H9 (cell line): Measurements from ENCODE around the gene ACSM5. TPM values are rescaled to one million over a fixed set of nuclear protein-coding genes. Genes with fewer than 3 reads are reported as not detected.
"Not testable (repeated sequence)": the region's sequence is repeated elsewhere in the genome, so short reads cannot be mapped to it uniquely, and the experiment has no call there.

ENCODE experiments used
- DNase-seq: peaks from one replicate; pipeline ENCODE4 v3.0.0-alpha.2; 2017
- H2AFZ ChIP-seq: one replicate; pipeline ENCODE4 v1.6.1; 2013; ENCODE audit warnings: mild to moderate bottlenecking, low read length, control low read depth, moderate library complexity
- H2AK5ac ChIP-seq: 2 replicates; pipeline ENCODE4 v1.6.1; 2013; ENCODE audit warnings: low read length, control low read depth, mixed read lengths; ENCODE audit not compliant: insufficient read length
- H2BK120ac ChIP-seq: one replicate; pipeline ENCODE4 v1.6.1; 2013; ENCODE audit warnings: low read depth, mild to moderate bottlenecking, low read length, control low read depth, inconsistent platforms; ENCODE audit not compliant: poor library complexity, severe bottlenecking
- H2BK12ac ChIP-seq: 2 replicates; pipeline ENCODE4 v1.6.1; 2013; ENCODE audit warnings: low read length, control low read depth, mixed read lengths, low read depth; ENCODE audit not compliant: insufficient read length
- H2BK15ac ChIP-seq: 2 replicates; pipeline ENCODE4 v1.6.1; 2013; ENCODE audit warnings: low read depth, low read length, control low read depth
- H2BK20ac ChIP-seq: one replicate; pipeline ENCODE4 v1.6.1; 2013; ENCODE audit warnings: low read depth, mild to moderate bottlenecking, low read length, control low read depth, inconsistent platforms; ENCODE audit not compliant: poor library complexity, severe bottlenecking
- H2BK5ac ChIP-seq: 2 replicates; pipeline ENCODE4 v1.6.1; 2013; ENCODE audit warnings: low read length, control low read depth, mixed read lengths; ENCODE audit not compliant: insufficient read length
- H3K14ac ChIP-seq: 2 replicates; pipeline ENCODE4 v1.6.1; 2013; ENCODE audit warnings: low read length, control low read depth; ENCODE audit not compliant: insufficient read depth
- H3K18ac ChIP-seq: 2 replicates; pipeline ENCODE4 v1.6.1; 2013; ENCODE audit warnings: low read depth, mild to moderate bottlenecking, mixed read lengths, low read length, control low read depth; ENCODE audit not compliant: insufficient read length
- H3K23ac ChIP-seq: 2 replicates; pipeline ENCODE4 v1.6.1; 2013; ENCODE audit warnings: low read length, control low read depth, mixed read lengths, low read depth; ENCODE audit not compliant: insufficient read length
- H3K23me2 ChIP-seq: 2 replicates; pipeline ENCODE4 v1.6.1; 2013; ENCODE audit warnings: low read depth, mild to moderate bottlenecking, mixed read lengths, low read length, control low read depth; ENCODE audit not compliant: insufficient read length, poor library complexity, severe bottlenecking
- H3K27ac ChIP-seq: 2 replicates; pipeline ENCODE4 v1.5.1; 2013; ENCODE audit warnings: low read length, control low read depth, mixed read lengths, low read depth; ENCODE audit not compliant: insufficient read length
- H3K27me3 ChIP-seq: 2 replicates; pipeline ENCODE4 v1.6.1; 2013; ENCODE audit warnings: low read length, control low read depth, inconsistent platforms; ENCODE audit not compliant: insufficient read depth
- H3K4ac ChIP-seq: 2 replicates; pipeline ENCODE4 v1.6.1; 2013; ENCODE audit warnings: low read depth, mild to moderate bottlenecking, control low read depth, inconsistent platforms, low read length, moderate library complexity
- H3K4me1 ChIP-seq: 2 replicates; pipeline ENCODE4 v1.6.1; 2013; ENCODE audit warnings: low read length, control low read depth, inconsistent platforms; ENCODE audit not compliant: insufficient read depth
- H3K4me2 ChIP-seq: 2 replicates; pipeline ENCODE4 v1.6.1; 2013; ENCODE audit warnings: low read length, control low read depth, mixed read lengths; ENCODE audit not compliant: insufficient read length, insufficient read depth
- H3K56ac ChIP-seq: 2 replicates; pipeline ENCODE4 v1.6.1; 2013; ENCODE audit warnings: low read depth, mild to moderate bottlenecking, mixed read lengths, low read length, control low read depth; ENCODE audit not compliant: insufficient read length
- H3K79me1 ChIP-seq: 2 replicates; pipeline ENCODE4 v1.6.1; 2013; ENCODE audit warnings: low read depth, mild to moderate bottlenecking, moderate library complexity, low read length, control low read depth, inconsistent platforms; ENCODE audit not compliant: insufficient read depth, poor library complexity, severe bottlenecking
- H3K79me2 ChIP-seq: 2 replicates; pipeline ENCODE4 v1.6.1; 2013; ENCODE audit warnings: low read length, control low read depth, inconsistent platforms; ENCODE audit not compliant: insufficient read depth
- H3K9ac ChIP-seq: 2 replicates; pipeline ENCODE4 v1.6.1; 2013; ENCODE audit warnings: low read length, control low read depth, mixed read lengths; ENCODE audit not compliant: insufficient read length; ENCODE audit errors: extremely low read depth
- H3K9me3 ChIP-seq: one replicate; pipeline ENCODE4 v1.6.1; 2013; ENCODE audit warnings: low read depth, low read length, inconsistent platforms; ENCODE audit not compliant: control insufficient read depth
- H3T11ph ChIP-seq: one replicate; pipeline ENCODE4 v1.6.1; 2013; ENCODE audit warnings: mild to moderate bottlenecking, low read length, control low read depth, inconsistent platforms
- H4K20me1 ChIP-seq: one replicate; pipeline ENCODE4 v1.6.1; 2013; ENCODE audit not compliant: control insufficient read depth, insufficient read length, insufficient read depth
- H4K5ac ChIP-seq: 2 replicates; pipeline ENCODE4 v1.6.1; 2013; ENCODE audit warnings: low read depth, mild to moderate bottlenecking, mixed read lengths, low read length, control low read depth; ENCODE audit not compliant: insufficient read length
- H4K8ac ChIP-seq: replicated peaks from 2 replicates; pipeline ENCODE4 v1.6.1; 2013; ENCODE audit warnings: low read length, control low read depth, mixed read lengths, low read depth; ENCODE audit not compliant: insufficient read length
- H4K91ac ChIP-seq: 2 replicates; pipeline ENCODE4 v1.6.1; 2013; ENCODE audit warnings: low read depth, mild to moderate bottlenecking, moderate library complexity, mixed read lengths, low read length, control low read depth; ENCODE audit not compliant: insufficient read length
- H3K27ac Mint-ChIP-seq, 3 experiments: 2 replicates in 2 of 3; 3 replicates in 1 of 3; pipeline ENCODE4 v1.8.0; 2020 to 2021; ENCODE audit warnings: mixed read lengths in 3 of 3, mild to moderate bottlenecking in 1 of 3, moderate library complexity in 1 of 3
- H3K27me3 Mint-ChIP-seq: 2 replicates; pipeline ENCODE4 v1.8.0; 2021; ENCODE audit warnings: low read depth, mild to moderate bottlenecking, moderate library complexity, mixed read lengths
- H3K36me3 Mint-ChIP-seq, 3 experiments: 2 replicates in 2 of 3; 3 replicates in 1 of 3; pipeline ENCODE4 v1.8.0; 2020 to 2021; ENCODE audit warnings: low read depth in 3 of 3, mixed read lengths in 3 of 3; ENCODE audit not compliant: insufficient read depth in 1 of 3
- H3K4me1 Mint-ChIP-seq, 2 experiments: 2 replicates each; pipeline ENCODE4 v1.8.0; 2020; ENCODE audit warnings: mixed read lengths in 2 of 2
- H3K4me3 Mint-ChIP-seq, 2 experiments: 2 replicates in 1 of 2; 3 replicates in 1 of 2; pipeline ENCODE4 v1.8.0; 2020 to 2021; ENCODE audit warnings: mild to moderate bottlenecking in 2 of 2, mixed read lengths in 2 of 2, moderate library complexity in 1 of 2
- H3K9me3 Mint-ChIP-seq, 2 experiments: 2 replicates in 1 of 2; 3 replicates in 1 of 2; pipeline ENCODE4 v1.8.0; 2020; ENCODE audit warnings: mild to moderate bottlenecking in 2 of 2, mixed read lengths in 2 of 2, moderate library complexity in 1 of 2
- WGBS: extraction: QIAGEN DNeasy Blood & Tissue Kit; methylation state at CpG from one replicate; pipeline ENCODE4 v1.1.7; 2013; ENCODE audit warnings: missing lambda C conversion rate, low lambda C conversion rate, mixed read lengths; ENCODE audit not compliant: insufficient read length; ENCODE audit errors: extremely low coverage; 5-methylcytosine and 5-hydroxymethylcytosine counted together
- total RNA-seq: library from RNA; stranded (reverse); gene quantifications from 2 replicates; pipeline ENCODE4 v1.2.1, GENCODE V29; 2021

Gene ACSM5
- total RNA-seq, 1 experiment from 2014 or later: not detected

- H2BK15ac ChIP-seq, H3K27ac Mint-ChIP-seq, H3K9me3 Mint-ChIP-seq, H3K36me3 Mint-ChIP-seq, H3K4me3 Mint-ChIP-seq, H4K5ac ChIP-seq, H4K20me1 ChIP-seq, H2BK120ac ChIP-seq, H3K4ac ChIP-seq, H4K8ac ChIP-seq, H3K23me2 ChIP-seq, H3T11ph ChIP-seq, DNase-seq, H3K56ac ChIP-seq, H2BK12ac ChIP-seq, H3K4me1 ChIP-seq, H3K9me3 ChIP-seq, H4K91ac ChIP-seq, H3K9ac ChIP-seq, H3K14ac ChIP-seq, H2AK5ac ChIP-seq, H3K4me1 Mint-ChIP-seq, H3K27ac ChIP-seq, H3K27me3 ChIP-seq, H3K27me3 Mint-ChIP-seq, H2AFZ ChIP-seq, H3K23ac ChIP-seq, H3K18ac ChIP-seq, H3K4me2 ChIP-seq, H2BK20ac ChIP-seq, H2BK5ac ChIP-seq, H3K79me1 ChIP-seq, H3K79me2 ChIP-seq: not testable (repeated sequence)
- WGBS: no CpG with 5 or more reads among the region's 5 CpGs
Measured at GRCh38 chr16:20453633-20454032, 44.3 kb downstream of the ACSM5 start.

GRCh38 chr16:20459227-20459626, 49.9 kb downstream of the ACSM5 start:
- H2BK120ac ChIP-seq, H3K4me3 Mint-ChIP-seq, H4K5ac ChIP-seq, H3K9ac ChIP-seq, H3K4me2 ChIP-seq, H3K4me1 Mint-ChIP-seq, H3K27me3 ChIP-seq, H3K79me2 ChIP-seq, H3K27me3 Mint-ChIP-seq, H2BK20ac ChIP-seq, H3K9me3 ChIP-seq, H3K36me3 Mint-ChIP-seq, H3K79me1 ChIP-seq, H3K27ac Mint-ChIP-seq, H3K18ac ChIP-seq, H3K4ac ChIP-seq, H3T11ph ChIP-seq, DNase-seq, H3K23me2 ChIP-seq, H3K27ac ChIP-seq, H4K20me1 ChIP-seq, H3K23ac ChIP-seq, H3K56ac ChIP-seq, H3K14ac ChIP-seq, H3K4me1 ChIP-seq, H2AFZ ChIP-seq, H4K91ac ChIP-seq, H2BK12ac ChIP-seq, H2AK5ac ChIP-seq, H4K8ac ChIP-seq, H2BK15ac ChIP-seq, H2BK5ac ChIP-seq: not testable (repeated sequence)
- no CpG with 5 or more reads among the region's 2 CpGs for WGBS
- peaks cover 20 to 28% of the 10 kb centered on the region in 2 experiments for H3K9me3 Mint-ChIP-seq
